ENCODE data around the gene MEX3D.

Gene MEX3D

DNA sequence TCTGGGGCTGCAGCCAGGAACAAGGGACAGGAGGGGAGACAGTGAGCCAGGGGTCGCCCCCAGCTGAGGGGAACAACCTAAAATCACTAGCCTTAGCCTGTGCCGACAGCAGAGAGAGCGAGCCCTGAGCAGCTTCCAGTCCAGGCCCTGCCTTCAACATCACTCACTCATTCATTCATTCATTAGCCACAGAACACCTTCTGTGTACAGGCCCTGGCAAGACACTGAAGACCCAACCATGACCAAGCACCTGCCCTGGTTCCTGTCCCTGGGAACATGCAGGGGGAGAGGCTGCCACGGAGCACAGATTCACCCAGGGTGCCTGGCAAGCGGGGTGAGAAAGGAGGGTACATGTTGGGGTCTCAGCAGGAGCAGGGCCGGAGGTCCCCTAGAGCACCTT is 4.9 kb downstream of the MEX3D start:
- ChIA-PET POLR2A (no interaction called here), CTCF (interaction anchor here (0.8 to 4.8 kb wide), 2 partner anchors 12 to 17 kb away, joined by 3 to 26 read pairs; no protein-coding TSS in a partner anchor)
- no peak for DNase-seq (ENCODE audit: low read depth, low spot score)
- H3K4me3 ChIP-seq (ENCODE audit: low read depth, low read length) = no peak overlapping the region
- TF ChIP-seq, protein P1, sequence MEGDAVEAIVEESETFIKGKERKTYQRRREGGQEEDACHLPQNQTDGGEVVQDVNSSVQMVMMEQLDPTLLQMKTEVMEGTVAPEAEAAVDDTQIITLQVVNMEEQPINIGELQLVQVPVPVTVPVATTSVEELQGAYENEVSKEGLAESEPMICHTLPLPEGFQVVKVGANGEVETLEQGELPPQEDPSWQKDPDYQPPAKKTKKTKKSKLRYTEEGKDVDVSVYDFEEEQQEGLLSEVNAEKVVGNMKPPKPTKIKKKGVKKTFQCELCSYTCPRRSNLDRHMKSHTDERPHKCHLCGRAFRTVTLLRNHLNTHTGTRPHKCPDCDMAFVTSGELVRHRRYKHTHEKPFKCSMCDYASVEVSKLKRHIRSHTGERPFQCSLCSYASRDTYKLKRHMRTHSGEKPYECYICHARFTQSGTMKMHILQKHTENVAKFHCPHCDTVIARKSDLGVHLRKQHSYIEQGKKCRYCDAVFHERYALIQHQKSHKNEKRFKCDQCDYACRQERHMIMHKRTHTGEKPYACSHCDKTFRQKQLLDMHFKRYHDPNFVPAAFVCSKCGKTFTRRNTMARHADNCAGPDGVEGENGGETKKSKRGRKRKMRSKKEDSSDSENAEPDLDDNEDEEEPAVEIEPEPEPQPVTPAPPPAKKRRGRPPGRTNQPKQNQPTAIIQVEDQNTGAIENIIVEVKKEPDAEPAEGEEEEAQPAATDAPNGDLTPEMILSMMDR (IDR thresholded peaks at IDR 0.05; ENCODE audit: insufficient read depth, low read length, missing control alignments) = no peak

- POLR2A ChIA-PET = interaction anchor here (0.5 kb wide), 1 partner anchor 10 kb away, joined by 3 read pairs; no protein-coding TSS in a partner anchor
- TF ChIP-seq, protein P1 (IDR thresholded peaks at IDR 0.05; ENCODE audit: insufficient read depth, low read length, missing control alignments) = no peak
- CTCF ChIA-PET = interaction anchor here (4.8 kb wide), 1 partner anchor 15 kb away, joined by 26 read pairs; no protein-coding TSS in a partner anchor
- no peak for DNase-seq (ENCODE audit: low read depth, low spot score)
- no peak overlapping the region for H3K4me3 ChIP-seq (ENCODE audit: low read depth, low read length)
These were observed 6.8 kb downstream of the MEX3D start for GRCh38 chr19:1561236-1561842.

DNA sequence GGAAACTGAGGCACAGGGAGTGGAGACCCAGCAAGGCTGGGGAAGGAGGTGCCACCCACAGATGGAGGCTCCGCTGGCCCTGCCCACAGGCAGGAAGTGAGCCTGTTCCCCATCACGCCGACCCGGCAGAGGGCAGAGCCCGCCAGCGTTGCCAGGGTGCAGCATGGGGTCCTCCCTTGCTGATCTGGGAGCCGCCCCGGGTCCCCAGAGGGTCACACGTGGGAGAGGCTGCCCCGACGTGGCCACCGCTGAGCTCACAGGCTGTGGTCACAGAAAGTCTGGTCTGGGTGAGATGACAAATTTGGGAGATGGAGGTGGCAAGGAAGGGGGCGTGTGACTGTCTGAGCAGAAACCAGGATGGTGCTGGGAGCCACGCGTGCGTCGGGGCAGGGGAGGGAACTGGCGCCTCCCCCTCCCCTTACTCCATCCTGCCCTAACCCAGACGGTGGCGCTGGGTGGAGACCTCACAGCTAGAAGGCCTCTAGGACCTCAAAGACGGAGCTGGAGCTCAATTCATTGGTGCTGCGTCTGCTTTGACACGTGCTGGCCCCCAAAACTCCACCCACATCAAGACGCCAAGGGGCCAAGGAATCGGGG is 7.7 kb downstream of the MEX3D start:
- TF ChIP-seq, protein P1 (IDR thresholded peaks at IDR 0.05; ENCODE audit: insufficient read depth, low read length, missing control alignments) = no peak
- no peak for DNase-seq (ENCODE audit: low read depth, low spot score)
- no peak overlapping the region for H3K4me3 ChIP-seq (ENCODE audit: low read depth, low read length)
- ChIA-PET CTCF (interaction anchor here (4.8 kb wide), 1 partner anchor 14 kb away, joined by 26 read pairs; no protein-coding TSS in a partner anchor), POLR2A (interaction anchor here (0.5 kb wide), 1 partner anchor 9 kb away, joined by 3 read pairs; no protein-coding TSS in a partner anchor)

DNA sequence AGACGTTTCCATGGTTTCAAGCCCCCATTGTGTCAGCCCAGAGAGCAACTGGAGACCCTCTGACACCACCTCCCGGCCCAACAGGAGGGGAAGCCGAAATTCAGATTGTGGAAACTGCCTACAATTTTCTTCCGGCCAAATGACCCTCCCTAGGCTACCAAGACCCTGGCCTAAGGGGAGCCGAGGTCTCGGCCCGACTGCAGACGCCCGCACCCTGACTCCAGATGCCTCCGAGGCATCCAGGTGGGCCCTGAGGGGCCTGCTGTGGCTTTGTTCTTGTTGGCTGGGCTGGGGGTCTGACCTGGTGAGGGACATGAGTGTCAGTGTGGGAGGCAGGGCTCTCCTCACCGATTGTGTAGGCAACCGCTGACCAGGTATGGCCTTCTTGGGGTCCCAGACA is 9.6 kb downstream of the MEX3D start:
- ChIA-PET CTCF (interaction anchor here (1.2 kb wide), 1 partner anchor 118 kb away, joined by 3 read pairs; no protein-coding TSS in a partner anchor), POLR2A (no interaction called here)
- H3K4me3 ChIP-seq (ENCODE audit: low read depth, low read length) = no peak overlapping the region
- TF ChIP-seq, protein P1 (IDR thresholded peaks at IDR 0.05; ENCODE audit: insufficient read depth, low read length, missing control alignments) = no peak
- no peak for DNase-seq (ENCODE audit: low read depth, low spot score)

- no peak overlapping the region for H3K4me3 ChIP-seq (ENCODE audit: low read depth, low read length)
- TF ChIP-seq, protein P1 (IDR thresholded peaks at IDR 0.05; ENCODE audit: insufficient read depth, low read length, missing control alignments) = no peak
- ChIA-PET POLR2A (no interaction called here), CTCF (no interaction called here)
- DNase-seq (ENCODE audit: low read depth, low spot score) = no peak
These were observed 11.6 kb downstream of the MEX3D start for GRCh38 chr19:1556390-1557070.

All from AG04449 (cell line).